ENCODE measurements around the gene POLL.
A peak's percentile ranks its signal among the peaks of the same experiment; 100 is the strongest.

Gene POLL

GRCh38 chr10:101571271-101571925 is 16.7 kb downstream of the POLL start:
- Histone ChIP-seq H3K36me3 (ENCODE audit: control insufficient read depth, insufficient read depth, low read length) (no peaks in the 10 kb centered on the region), H3K9ac (no peak overlapping the region), H3K79me2 (no peaks in the 10 kb centered on the region), H3K27me3 (ENCODE audit: control insufficient read depth, insufficient read depth, low read length) (peaks cover 8% of the 10 kb centered on the region), H2AFZ (no peak overlapping the region), H3K4me3 (ENCODE audit: low read depth, low read length) (no peak overlapping the region), H3K4me2 (ENCODE audit: low read length) (no peak overlapping the region), H3K9me3 (ENCODE audit: control insufficient read depth, low read length) (no peaks in the 10 kb centered on the region), H3K4me1 (peaks cover 14% of the 10 kb centered on the region), H3K27ac (no peak overlapping the region)
- no peak for TF ChIP-seq CTCF (IDR thresholded peaks at IDR 0.05)

- no peaks in the 10 kb centered on the region for H3K36me3 ChIP-seq (ENCODE audit: control insufficient read depth, insufficient read depth, low read length)
- no peak for TF ChIP-seq CTCF (IDR thresholded peaks at IDR 0.05)
- peak overlapping the region; percentile 11 for H3K27ac ChIP-seq
- no peaks in the 10 kb centered on the region for H3K79me2 ChIP-seq
- H3K27me3 ChIP-seq (ENCODE audit: control insufficient read depth, insufficient read depth, low read length), result peaks cover 8% of the 10 kb centered on the region
- peak overlapping the region; percentile 30 for H3K4me3 ChIP-seq (ENCODE audit: low read depth, low read length)
- peak overlapping the region; percentile 64 for H3K4me2 ChIP-seq (ENCODE audit: low read length)
- peak overlapping the region; percentile 100 for H2AFZ ChIP-seq
- no peaks in the 10 kb centered on the region for H3K9me3 ChIP-seq (ENCODE audit: control insufficient read depth, low read length)
- H3K9ac ChIP-seq, result peak overlapping the region; percentile 80
- peaks cover 14% of the 10 kb centered on the region for H3K4me1 ChIP-seq
Observed at GRCh38 chr10:101570428-101571270, 17.4 kb downstream of the POLL start.

- Histone ChIP-seq H3K27me3 (ENCODE audit: control insufficient read depth, insufficient read depth, low read length) (peaks cover 14% of the 10 kb centered on the region), H3K4me1 (peaks cover 14% of the 10 kb centered on the region), H3K9ac (peak overlapping the region; percentile 80)
Observed at GRCh38 chr10:101569622-101570427, 18.2 kb downstream of the POLL start.

GRCh38 chr10:101569323-101569621 is 18.8 kb downstream of the POLL start:
- TF ChIP-seq CTCF (IDR thresholded peaks at IDR 0.05), result no peak
- Histone ChIP-seq H3K9ac (no peak overlapping the region), H3K4me1 (peaks cover 14% of the 10 kb centered on the region), H3K27me3 (ENCODE audit: control insufficient read depth, insufficient read depth, low read length) (peaks cover 15% of the 10 kb centered on the region), H3K9me3 (ENCODE audit: control insufficient read depth, low read length) (no peaks in the 10 kb centered on the region), H3K4me2 (ENCODE audit: low read length) (no peak overlapping the region), H3K36me3 (ENCODE audit: control insufficient read depth, insufficient read depth, low read length) (no peaks in the 10 kb centered on the region), H2AFZ (peak overlapping the region; percentile 100), H3K27ac (no peak overlapping the region), H3K79me2 (no peaks in the 10 kb centered on the region), H3K4me3 (ENCODE audit: low read depth, low read length) (no peak overlapping the region)

More at GRCh38 chr10:101569622-101570427, 18.2 kb downstream of the POLL start:
- Histone ChIP-seq H2AFZ (peak overlapping the region; percentile 100), H3K4me2 (ENCODE audit: low read length) (peak overlapping the region; percentile 64), H3K79me2 (no peaks in the 10 kb centered on the region), H3K36me3 (ENCODE audit: control insufficient read depth, insufficient read depth, low read length) (no peaks in the 10 kb centered on the region), H3K27ac (no peak overlapping the region), H3K4me3 (ENCODE audit: low read depth, low read length) (peak overlapping the region; percentile 30), H3K9me3 (ENCODE audit: control insufficient read depth, low read length) (no peaks in the 10 kb centered on the region)
- peak; percentile 93 for TF ChIP-seq CTCF (IDR thresholded peaks at IDR 0.05)
